ENCODE measurements around the gene TSPAN32.

Gene TSPAN32

GRCh38 chr11:2366276-2366675 is 64.5 kb downstream of the TSPAN32 start:
- peak; percentile 67 for DNase-seq (ENCODE audit: low spot score)

DNA sequence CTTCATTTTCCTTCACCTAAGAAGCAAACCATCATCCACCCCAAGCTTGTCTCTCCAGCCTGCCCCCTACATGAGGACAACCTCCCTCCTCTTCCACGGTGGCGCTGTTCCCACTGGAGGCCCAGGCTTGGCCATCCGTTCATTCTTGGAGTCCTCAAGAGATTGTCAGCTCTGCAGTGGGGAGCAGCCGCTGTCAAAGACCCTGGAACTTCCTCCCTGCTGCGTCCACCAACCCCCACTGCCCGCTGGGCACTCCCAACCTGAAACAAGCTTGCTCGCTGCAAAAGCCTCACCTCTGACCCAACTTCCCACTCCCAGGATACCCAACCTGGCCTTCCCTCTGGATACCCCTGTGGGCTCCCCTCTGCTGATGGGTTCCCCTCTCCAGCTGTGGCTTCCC is 64.9 kb downstream of the TSPAN32 start:
- peak; percentile 36 for DNase-seq (ENCODE audit: low spot score)

- no peak for DNase-seq (ENCODE audit: low spot score)
Observed at GRCh38 chr11:2367266-2368160, 65.7 kb downstream of the TSPAN32 start.
